HepG2 (cell line): Measurements from ENCODE around the gene SLC17A9. TPM values are rescaled to one million over a fixed set of nuclear protein-coding genes. Genes with fewer than 3 reads are reported as not detected.
A peak's percentile ranks its signal among the peaks of the same experiment; 100 is the strongest.

ENCODE experiments used
- ATAC-seq: fragments of 200-7000 bp; cut with Tn5 transposase; 3 replicates; pipeline ENCODE4 v1.9.1; 2020; ENCODE audit warnings: mild to moderate bottlenecking, moderate library complexity
- BruUV-seq: library from RNA; stranded (reverse); fragments of 400-500 nt; replicated peaks from 2 replicates; lab custom pipeline; 2021; lab: Mats Ljungman, UMichigan
- CTCF ChIA-PET: fragments of 300-600 bp; formaldehyde crosslinking; extraction: SDS; loops from one replicate; lab custom pipeline; 2021; ENCODE audit warnings: low total read pairs, inconsistent platforms, low intra/inter-chr PET ratio; lab: Yijun Ruan, JAX
- POLR2A ChIA-PET: fragments of 350-600 bp; sonication (Branson Sonifier 250); formaldehyde crosslinking; loops from one replicate; lab custom pipeline; 2020; ENCODE audit warnings: antibody characterized with exemption, inconsistent platforms; lab: Yijun Ruan, JAX
- DNase-seq: peaks from one replicate; pipeline ENCODE4 v3.0.0-alpha.2; 2015; ENCODE audit warnings: low spot score
- FAIRE-seq: peaks from 3 replicates; lab custom pipeline; 2011; peaks lifted over from hg19 to GRCh38; lab: Jason Lieb, UNC
- H2AFZ ChIP-seq: one replicate; pipeline ENCODE4 v1.6.1; 2011; ENCODE audit warnings: low read length, inconsistent platforms
- H3K27ac ChIP-seq: fragments of 300-600 bp; 3 replicates; pipeline ENCODE4 v1.8.0; 2011; ENCODE audit warnings: mixed run types, mild to moderate bottlenecking, mixed read lengths, low read length, inconsistent platforms; ENCODE audit not compliant: insufficient read depth; ENCODE audit errors: extremely low read length
- H3K27me3 ChIP-seq, 2 experiments: fragments of 200-600 bp in 1 of 2; 2 replicates in 1 of 2; 3 replicates in 1 of 2; pipeline versions ENCODE4 v1.6.0 to v1.8.0; 2011; ENCODE audit warnings: low read length in 2 of 2, mild to moderate bottlenecking in 2 of 2, moderate library complexity in 2 of 2, inconsistent platforms in 1 of 2; ENCODE audit not compliant: insufficient read depth in 2 of 2, control insufficient read depth in 1 of 2
- H3K36me3 ChIP-seq, 2 experiments: fragments of 200-600 bp in 1 of 2; replicated peaks in 1 of 2; 2 replicates in 1 of 2; 3 replicates in 1 of 2; pipeline versions ENCODE4 v1.5.1 to v1.8.0; 2011; ENCODE audit warnings: low read length in 2 of 2, inconsistent platforms in 1 of 2; ENCODE audit not compliant: insufficient read depth in 2 of 2, control insufficient read depth in 1 of 2
- H3K4me1 ChIP-seq: 2 replicates; pipeline ENCODE4 v1.5.1; 2012; ENCODE audit warnings: low read length, inconsistent platforms; ENCODE audit not compliant: insufficient read depth
- H3K4me2 ChIP-seq: 2 replicates; pipeline ENCODE4 v1.6.0; 2011; ENCODE audit warnings: low read depth, low read length, inconsistent platforms
- H3K4me3 ChIP-seq, 3 experiments: fragments of 200-600 bp in 1 of 3; sonication (generic), shearing (Covaris generic) in 1 of 3; replicated peaks in 1 of 3; 2 replicates each; pipeline ENCODE4 v1.5.1; 2011 to 2016; ENCODE audit warnings: low read length in 3 of 3, inconsistent platforms in 2 of 3, low read depth in 2 of 3, mild to moderate bottlenecking in 2 of 3, control low read depth in 1 of 3, mixed read lengths in 1 of 3; ENCODE audit not compliant: insufficient read depth in 1 of 3
- H3K79me2 ChIP-seq: one replicate; pipeline ENCODE4 v1.6.1; 2011; ENCODE audit warnings: low read length, inconsistent platforms; ENCODE audit not compliant: insufficient read depth
- H3K9ac ChIP-seq: 2 replicates; pipeline ENCODE4 v1.6.0; 2011; ENCODE audit warnings: mild to moderate bottlenecking, low read depth, low read length, inconsistent platforms; ENCODE audit not compliant: insufficient read depth
- H3K9me3 ChIP-seq: 2 replicates; pipeline ENCODE4 v1.5.1; 2012; ENCODE audit warnings: mild to moderate bottlenecking, low read length
- H4K20me1 ChIP-seq: 2 replicates; pipeline ENCODE4 v1.6.0; 2011; ENCODE audit warnings: inconsistent platforms, mild to moderate bottlenecking, low read length, moderate library complexity; ENCODE audit not compliant: insufficient read depth
- DZIP1 ChIP-seq: sonication (generic); formaldehyde crosslinking; IDR thresholded peaks from 2 replicates; pipeline ENCODE4 v1.5.0; 2020; ENCODE audit warnings: mild to moderate bottlenecking, missing genetic modification reagents
- FOXM1 ChIP-seq: sonication (generic); formaldehyde crosslinking; IDR thresholded peaks from 2 replicates; pipeline ENCODE4 v1.5.0; 2020; ENCODE audit warnings: missing genetic modification reagents
- HNRNPL ChIP-seq: fragments of 200-400 bp; formaldehyde crosslinking; IDR thresholded peaks from 2 replicates; pipeline ENCODE4 v1.6.1; 2017; ENCODE audit warnings: mild to moderate bottlenecking, low read depth, low read length
- HNRNPUL1 ChIP-seq: fragments of 200-400 bp; formaldehyde crosslinking; IDR thresholded peaks from 2 replicates; pipeline ENCODE4 v1.6.1; 2017; ENCODE audit warnings: low read depth, mild to moderate bottlenecking, low read length, moderate library complexity
- KDM4B ChIP-seq: sonication (generic); formaldehyde crosslinking; IDR thresholded peaks from 2 replicates; pipeline ENCODE4 v1.4.0; 2020; ENCODE audit warnings: missing genetic modification reagents
- NFE2L1 ChIP-seq: sonication (generic); formaldehyde crosslinking; IDR thresholded peaks from 2 replicates; pipeline ENCODE4 v1.4.0; 2020; ENCODE audit warnings: missing genetic modification reagents, mild to moderate bottlenecking, borderline replicate concordance
- NFKB2 ChIP-seq: sonication (generic); formaldehyde crosslinking; IDR thresholded peaks from 2 replicates; pipeline ENCODE4 v1.4.0; 2020; ENCODE audit warnings: missing genetic modification reagents, borderline replicate concordance
- SIN3B ChIP-seq: fragments of 150-350 bp; IDR thresholded peaks from 2 replicates; pipeline ENCODE4 v1.6.1; 2014; ENCODE audit warnings: low read length
- TGIF2 ChIP-seq: IDR thresholded peaks from 2 replicates; pipeline ENCODE4 v1.6.1; 2016; ENCODE audit warnings: control low read depth, missing compliant biosample characterization
- U2AF2 ChIP-seq: fragments of 200-400 bp; formaldehyde crosslinking; IDR thresholded peaks from 2 replicates; pipeline ENCODE4 v1.6.1; 2017; ENCODE audit warnings: low read depth, mild to moderate bottlenecking, low read length
- ZNF574 ChIP-seq: sonication (generic); formaldehyde crosslinking; IDR thresholded peaks from 2 replicates; pipeline ENCODE4 v1.4.0; 2020; ENCODE audit warnings: missing genetic modification reagents
- WGBS: methylation state at CpG from one replicate; pipeline ENCODE4 v1.1.6; 2017; ENCODE audit warnings: low lambda C conversion rate; 5-methylcytosine and 5-hydroxymethylcytosine counted together
- in situ Hi-C: cut with HindIII; loops from 2 replicates; pipeline ENCODE4 v1.10.0; 2017; ENCODE audit warnings: low pct_unique_long_range_greater_than_20kb; ENCODE audit not compliant: extremely low pct_ligation_motif_present
- intact Hi-C: fragments of 100-400 bp; cut with micrococcal nuclease; formaldehyde crosslinking; loops from one replicate; pipeline ENCODE4 v1.10.0; 2022; ENCODE audit not compliant: unreplicated experiment
- polyA plus RNA-seq, 8 experiments: library from polyadenylated mRNA; depleted of rRNA in 3 of 8; stranded (reverse) in 7 of 8; unstranded in 1 of 8; fragments of >200 nt; fragmentation: Illumina TruSeq in 4 of 8; extraction: Trizol in 4 of 8; gene quantifications; 2 replicates each; pipeline versions ENCODE4 v1.2.1 to v1.2.3, GENCODE V29; 2011 to 2016; ENCODE audit warnings: low read depth in 4 of 8, missing spikeins in 1 of 8, mixed read lengths in 1 of 8; ENCODE audit not compliant: insufficient read depth in 1 of 8
- total RNA-seq, 5 experiments: library from RNA; depleted of rRNA; stranded (reverse); fragments of >200 nt; fragmentation: Illumina TruSeq; extraction: Trizol; gene quantifications; 2 replicates each; pipeline ENCODE4 v1.2.3, GENCODE V29; 2016; ENCODE audit warnings: low read depth in 1 of 5

The SLC17A9 gene
- total and polyA plus RNA-seq, 2 of the 13 experiments (the other 11 are each of a cell fraction or from before 2014, with no cell fraction given), result 110 to 191 TPM

GRCh38 chr20:62976886-62977285, 24.4 kb downstream of the SLC17A9 start:
- TF ChIP-seq NFE2L1, result no peak
- no peak for TF ChIP-seq SIN3B
- TF ChIP-seq TGIF2 (CRISPR knock-in tag), result no peak
- Histone ChIP-seq H4K20me1 (no peaks in the 10 kb centered on the region; the same call in 1 of the 2 replicates), H3K4me3 (no peak overlapping the region), H3K27me3 (peaks cover 50 to 91% of the 10 kb centered on the region in 2 experiments), H3K4me1 (peaks cover 13% of the 10 kb centered on the region), H3K79me2 (no peaks in the 10 kb centered on the region), H3K9me3 (no peaks in the 10 kb centered on the region), H3K36me3 (no peaks in the 10 kb centered on the region), H3K9ac (no peak overlapping the region), H3K27ac (no peak overlapping the region), H2AFZ (no peak overlapping the region), H3K4me2 (no peak overlapping the region)
- BruUV-seq, result no TSS peak
- DNase-seq (no peak), FAIRE-seq (no peak), ATAC-seq (no peak)
- intact Hi-C loops (no loop called here), in situ Hi-C loops (no loop called here)
- ChIA-PET POLR2A (no interaction called here), CTCF (no interaction called here)
- 30% methylated on average over 6 of the region's 16 CpGs for WGBS

GRCh38 chr20:62977613-62978560, 25.4 kb downstream of the SLC17A9 start:
- Histone ChIP-seq H3K27ac (no peak overlapping the region), H3K9ac (no peak overlapping the region), H3K27me3 (peaks cover 59 to 96% of the 10 kb centered on the region in 2 experiments), H3K4me1 (peaks cover 5% of the 10 kb centered on the region), H3K4me2 (no peak overlapping the region), H4K20me1 (no peaks in the 10 kb centered on the region; the same call in 1 of the 2 replicates), H3K79me2 (no peaks in the 10 kb centered on the region), H3K9me3 (no peaks in the 10 kb centered on the region), H3K4me3 (no peak overlapping the region), H2AFZ (no peak overlapping the region), H3K36me3 (no peaks in the 10 kb centered on the region)
- CTCF ChIA-PET, result no interaction called here
- WGBS, result 38% methylated on average over 30 of the region's 38 CpGs
- POLR2A ChIA-PET, result interaction anchor here (1.3 kb wide), 1 partner anchor 24 kb away, joined by 4 read pairs; no protein-coding TSS in a partner anchor
- in situ Hi-C loops (no loop called here), intact Hi-C loops (no loop called here)
- BruUV-seq, result no TSS peak
- DNase-seq, result no peak
- no peak for ATAC-seq
- no peak for FAIRE-seq
- TF ChIP-seq ZNF574 (no peak), FOXM1 (CRISPR knock-in tag) (0 out of 2 replicates have a peak, but pooled peaks have one; percentile 33), NFKB2 (CRISPR knock-in tag) (0 out of 2 replicates have a peak, but pooled peaks have one; percentile 36), U2AF2 (no peak), KDM4B (no peak), HNRNPUL1 (no peak), HNRNPL (0 out of 2 replicates have a peak, but pooled peaks have one; percentile 43), DZIP1 (CRISPR knock-in tag) (0 out of 2 replicates have a peak, but pooled peaks have one; percentile 31)
